Embryonic facial prominence (tissue), 1 donor: Measurements from ENCODE around the gene ZFAND4.
A peak's percentile ranks its signal among the peaks of the same experiment; 100 is the strongest.
"Not testable (repeated sequence)": the region's sequence is repeated elsewhere in the genome, so short reads cannot be mapped to it uniquely, and the experiment has no call there.

Experiments used
- DNase-seq: peaks from one replicate; pipeline ENCODE4 v3.0.0-alpha.2; 2016; ENCODE audit errors: extremely low spot score

ZFAND4 gene

DNA sequence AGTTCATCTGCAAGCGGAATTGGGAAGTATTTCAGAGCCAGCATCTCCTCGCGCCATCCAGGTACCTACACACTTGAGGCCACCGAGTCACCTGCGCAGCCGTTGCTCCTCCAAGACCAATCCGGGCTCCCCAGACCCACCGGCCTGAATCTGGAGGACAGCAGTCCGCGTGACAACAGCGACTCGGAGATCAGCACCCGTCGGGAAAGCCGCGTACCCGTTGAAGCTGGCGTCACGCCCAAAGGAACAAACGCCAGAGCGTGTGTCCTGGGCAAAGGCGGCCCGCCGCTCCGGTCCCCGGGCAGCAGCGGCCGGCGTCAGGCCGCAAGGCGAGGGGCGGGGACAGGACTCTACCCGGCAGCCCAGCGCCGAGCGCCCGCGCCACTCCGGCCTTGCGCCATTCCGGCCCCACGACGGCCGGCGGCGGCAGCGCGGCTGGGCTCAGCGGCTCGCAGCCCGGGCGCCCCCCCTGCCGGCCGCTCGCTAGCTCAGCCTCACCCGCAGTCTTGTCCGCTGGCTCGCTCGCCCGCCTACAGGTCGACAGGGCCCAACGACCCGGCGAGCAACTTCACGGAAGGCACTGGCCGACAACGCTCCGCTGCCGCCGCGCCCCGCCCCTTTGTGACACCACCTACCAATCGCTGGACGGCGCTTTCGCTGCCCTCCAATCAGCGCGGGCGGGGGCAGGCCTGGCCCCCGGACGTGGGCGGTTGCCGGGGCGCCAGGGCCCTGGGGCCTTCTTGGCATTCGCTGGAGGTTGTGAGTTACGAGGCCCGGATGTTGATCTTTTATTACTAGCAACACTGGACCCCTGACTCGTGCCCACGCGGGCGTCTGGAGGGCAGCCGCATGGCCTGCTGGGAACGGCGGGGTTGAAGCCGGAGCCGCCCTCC lies at the start of gene ZFAND4:
Gene ZFAND4 (minus strand): TSS at position 592 of the 893 bp plus-strand sequence. CDS start 9,047 bp downstream, outside the sequence.
- peak; percentile 70 for DNase-seq

DNA sequence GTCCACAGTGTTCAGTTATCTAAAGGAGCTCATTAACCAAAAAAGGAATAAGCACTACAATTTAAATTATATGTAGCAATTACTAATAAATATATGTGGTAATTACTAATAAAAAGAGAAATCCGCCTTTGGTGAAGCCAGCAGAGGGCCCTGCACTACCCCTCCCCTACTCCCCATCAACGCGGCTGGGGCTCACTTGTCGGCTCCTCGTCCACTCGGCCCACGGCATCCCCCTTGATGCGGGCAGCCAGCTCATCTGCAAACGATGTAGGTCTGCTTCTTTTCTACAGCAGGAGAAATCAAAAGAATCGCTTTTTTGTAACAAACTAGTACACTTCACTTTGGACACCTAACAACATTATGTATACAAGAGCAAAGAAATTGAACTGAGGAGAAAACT lies 48.9 kb upstream of the ZFAND4 start:
- not testable (repeated sequence) for DNase-seq

DNA sequence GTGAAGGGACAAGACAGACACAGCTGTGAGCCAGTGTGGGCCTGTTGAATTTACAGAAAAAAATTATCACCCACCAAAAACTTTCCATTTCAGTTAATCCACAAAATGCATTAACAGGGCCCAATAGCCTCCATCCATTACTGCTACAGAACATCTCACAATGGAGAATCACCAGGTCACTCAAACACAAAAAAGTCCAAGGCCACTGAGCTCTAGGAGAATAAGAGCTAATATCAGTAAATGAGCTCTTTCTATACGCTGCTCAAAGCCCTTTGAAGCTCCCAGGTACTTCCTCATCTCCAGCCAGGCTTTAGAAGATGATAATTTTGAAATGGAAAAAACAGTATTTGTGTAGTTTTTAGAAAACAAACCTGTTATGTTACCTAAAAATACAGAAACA lies 45.1 kb upstream of the ZFAND4 start:
- not testable (repeated sequence) for DNase-seq

- DNase-seq = not testable (repeated sequence)
Observed at GRCh38 chr10:45717053-45717452, 44.5 kb upstream of the ZFAND4 start.

GRCh38 chr10:45711223-45711622 lies 38.7 kb upstream of the ZFAND4 start:
- DNase-seq = not testable (repeated sequence)

GRCh38 chr10:45710200-45710796 lies 37.7 kb upstream of the ZFAND4 start:
- not testable (repeated sequence) for DNase-seq

- DNase-seq = not testable (repeated sequence)
Observed at GRCh38 chr10:45678467-45678866, 5.9 kb upstream of the ZFAND4 start.

DNA sequence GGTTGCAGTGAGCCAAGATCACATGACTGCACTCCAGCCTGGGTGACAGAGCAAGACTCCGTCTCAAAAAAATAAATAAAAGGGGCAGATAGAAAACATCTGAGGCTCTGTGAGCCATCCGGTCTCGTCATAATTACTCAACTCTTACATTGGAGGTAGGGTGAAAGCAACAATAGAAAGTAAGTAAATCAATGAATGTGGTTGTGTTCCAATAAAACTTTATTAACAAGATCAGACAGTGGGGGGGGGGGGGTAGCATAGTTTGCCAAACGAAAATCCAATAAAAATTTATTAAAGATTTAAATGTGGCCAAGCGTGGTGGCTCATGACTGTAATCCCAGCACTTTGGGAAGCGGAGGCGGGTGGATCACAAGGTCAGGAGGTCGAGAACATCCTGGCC lies 2.8 kb upstream of the ZFAND4 start:
- no peak for DNase-seq

DNA sequence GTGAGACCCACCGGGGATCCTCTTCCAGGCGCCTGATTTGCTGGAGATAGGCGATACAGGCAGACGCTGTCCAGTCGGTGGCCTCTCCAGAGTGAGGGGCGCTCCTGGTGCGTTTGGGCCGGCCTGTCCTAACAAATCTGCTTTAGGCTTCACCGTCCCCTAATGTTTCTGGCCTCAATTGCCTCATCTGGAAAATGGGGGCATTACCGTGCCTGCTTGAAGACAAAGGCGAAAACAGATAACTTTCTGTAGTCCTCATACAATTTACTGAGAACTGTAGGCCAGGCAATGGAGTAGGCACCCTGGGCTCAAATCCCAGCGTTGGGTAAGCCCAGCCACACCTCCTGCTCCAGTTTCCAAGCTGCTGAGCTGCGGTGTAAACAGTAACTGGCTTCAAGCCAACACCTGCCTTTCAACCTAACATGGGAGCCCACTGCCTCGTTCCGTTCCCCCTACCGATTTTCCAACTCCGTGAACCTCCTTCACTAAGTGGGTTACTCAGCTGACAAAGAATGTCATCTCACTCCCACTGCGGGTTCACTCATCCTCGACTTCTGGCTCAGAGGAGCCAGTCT lies 589 bp upstream of the ZFAND4 start:
- DNase-seq = no peak

DNA sequence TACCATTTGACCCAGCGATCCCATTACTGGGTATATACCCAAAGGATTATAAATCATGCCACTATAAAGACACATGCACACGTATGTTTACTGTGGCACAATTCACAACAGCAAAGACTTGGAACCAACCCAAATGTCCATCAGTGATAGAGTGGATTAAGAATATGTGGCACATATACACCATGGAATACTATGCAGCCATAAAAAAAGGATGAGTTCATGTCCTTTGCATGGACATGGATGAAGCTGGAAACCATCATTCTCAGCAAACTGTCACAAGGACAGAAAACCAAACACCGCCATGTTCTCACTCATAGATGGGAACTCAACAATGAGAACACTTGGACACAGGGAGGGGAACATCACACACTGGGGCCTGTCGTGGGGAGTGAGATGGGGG lies 1.3 kb downstream of the ZFAND4 start:
- not testable (repeated sequence) for DNase-seq

GRCh38 chr10:45669897-45670296 lies 2.7 kb downstream of the ZFAND4 start:
- DNase-seq = not testable (repeated sequence)

GRCh38 chr10:45660876-45661411 lies 11.6 kb downstream of the ZFAND4 start:
- no peak for DNase-seq

GRCh38 chr10:45657033-45657926 lies 15.3 kb downstream of the ZFAND4 start:
- DNase-seq = no peak

GRCh38 chr10:45655219-45655618 lies 17.4 kb downstream of the ZFAND4 start:
- DNase-seq = no peak

- not testable (repeated sequence) for DNase-seq
Observed at GRCh38 chr10:45654753-45655141, 17.8 kb downstream of the ZFAND4 start.

DNA sequence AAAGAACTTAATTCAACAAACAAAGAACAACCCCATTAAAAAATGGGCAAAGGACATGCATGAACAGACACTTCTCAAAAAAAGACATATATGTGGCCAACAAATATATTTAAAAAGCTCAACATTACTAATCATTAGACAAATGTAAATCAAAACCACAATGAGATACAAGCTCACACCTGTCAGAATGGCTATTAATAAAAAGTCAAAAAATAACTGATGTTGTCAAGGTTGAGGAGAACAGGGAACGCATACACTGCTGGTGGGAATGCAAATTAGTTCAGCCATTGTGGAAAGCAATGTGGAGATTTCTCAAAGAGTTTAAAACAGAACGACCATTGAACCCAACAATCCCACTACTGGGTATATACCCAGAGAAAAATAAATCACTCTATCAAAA lies 19.1 kb downstream of the ZFAND4 start:
- no peak for DNase-seq

GRCh38 chr10:45652511-45652910 lies 20.1 kb downstream of the ZFAND4 start:
- no peak for DNase-seq

- DNase-seq = no peak
Observed at GRCh38 chr10:45649296-45649695, 23.3 kb downstream of the ZFAND4 start.

DNA sequence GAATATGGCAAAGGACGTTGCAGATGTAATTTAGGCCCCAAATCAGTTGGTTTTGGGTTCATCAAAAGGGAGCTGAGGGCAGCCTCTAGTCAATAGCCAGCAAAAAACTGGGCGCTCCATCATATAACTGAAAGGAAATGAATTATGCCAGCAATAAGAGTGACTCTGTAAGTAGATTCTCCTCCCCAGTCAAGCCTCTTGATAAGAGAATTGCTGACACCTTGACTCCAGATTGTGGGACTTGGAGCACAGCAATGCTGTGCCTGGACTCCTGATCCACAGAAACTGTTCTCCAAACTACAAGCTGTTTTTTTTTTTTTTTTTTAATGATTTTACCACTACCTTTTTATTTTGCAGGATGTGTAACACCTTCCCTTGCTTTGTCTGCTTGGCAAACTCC lies 25.5 kb downstream of the ZFAND4 start:
- no peak for DNase-seq

DNA sequence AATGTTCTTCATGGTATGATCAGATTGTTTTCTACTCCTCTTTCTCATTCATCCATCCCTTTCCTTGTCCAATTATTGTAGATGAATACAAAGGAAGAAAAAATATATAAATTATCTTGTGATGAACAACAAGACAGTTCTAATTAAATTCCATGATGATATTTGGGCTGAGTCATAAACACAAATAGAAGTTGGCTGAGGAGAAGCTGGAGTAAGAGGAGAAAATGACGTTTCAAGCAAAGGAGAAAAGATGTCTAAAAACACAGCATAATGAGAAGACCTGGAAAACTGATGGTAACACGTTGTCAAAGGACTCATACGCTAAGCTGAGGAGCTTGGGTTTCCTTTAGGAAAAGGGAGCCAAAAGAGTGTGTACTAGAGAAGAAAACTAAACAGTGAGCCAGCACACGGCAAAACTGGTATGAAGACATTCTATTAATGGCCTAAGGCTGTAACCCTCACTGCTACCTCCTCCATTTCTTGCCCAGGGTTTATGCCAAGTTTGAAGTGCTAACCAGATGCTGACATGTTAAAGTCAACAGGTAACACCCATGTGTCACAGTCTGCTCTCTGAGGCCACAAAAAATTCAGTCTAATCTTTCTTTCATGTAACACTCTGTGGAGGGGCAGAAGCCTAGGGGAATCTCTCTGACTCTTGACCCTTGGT lies 26.1 kb downstream of the ZFAND4 start:
- DNase-seq = no peak

DNA sequence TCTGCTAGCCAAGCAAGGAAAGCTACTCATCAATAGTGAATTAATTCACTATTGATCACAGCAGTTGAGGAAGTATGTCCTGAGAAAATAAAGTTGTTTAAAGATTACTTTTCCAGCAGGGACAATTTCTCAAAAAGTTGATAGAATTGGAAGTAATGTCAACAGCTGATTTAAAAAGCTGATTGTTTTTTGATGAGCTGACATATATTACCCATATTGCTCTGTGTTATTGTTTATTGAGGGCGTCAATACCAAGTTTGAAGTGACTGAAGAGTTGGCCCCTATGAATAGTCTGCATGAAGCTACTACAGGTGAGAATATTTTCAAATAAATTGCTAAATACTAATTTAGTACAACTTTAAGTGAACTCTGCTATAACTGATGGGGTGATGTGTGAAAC lies 28.0 kb downstream of the ZFAND4 start:
- DNase-seq = no peak
